NT2/D1 (cell line): Measurements from ENCODE around the gene EP400.

Experiments used
- DNase-seq: peaks from one replicate; pipeline ENCODE4 v3.0.0-alpha.2; 2011; ENCODE audit warnings: low read depth, low spot score
- H3K27me3 ChIP-seq: 2 replicates; pipeline ENCODE4 v1.6.0; 2011; ENCODE audit warnings: mild to moderate bottlenecking; ENCODE audit not compliant: insufficient read length, insufficient read depth
- H3K36me3 ChIP-seq: 2 replicates; pipeline ENCODE4 v1.6.1; 2011; ENCODE audit warnings: mild to moderate bottlenecking, low read length, mixed read lengths; ENCODE audit not compliant: insufficient read depth, insufficient read length
- H3K4me1 ChIP-seq: 2 replicates; pipeline ENCODE4 v1.5.1; 2011; ENCODE audit not compliant: insufficient read depth, insufficient read length
- H3K4me3 ChIP-seq: 2 replicates; pipeline ENCODE4 v1.5.1; 2011; ENCODE audit warnings: low read depth; ENCODE audit not compliant: insufficient read length
- H3K9ac ChIP-seq: 2 replicates; pipeline ENCODE4 v1.6.0; 2011; ENCODE audit warnings: low read depth; ENCODE audit not compliant: insufficient read length
- H3K9me3 ChIP-seq: 2 replicates; pipeline ENCODE4 v1.5.1; 2011; ENCODE audit warnings: mild to moderate bottlenecking, low read length; ENCODE audit not compliant: insufficient read depth
- SUZ12 ChIP-seq: IDR thresholded peaks from 2 replicates; pipeline ENCODE4 v1.6.1; 2011; ENCODE audit not compliant: insufficient read length, insufficient read depth; ENCODE audit errors: extremely low read depth
- YY1 ChIP-seq: IDR thresholded peaks from 2 replicates; pipeline ENCODE4 v1.6.1; 2011; ENCODE audit not compliant: insufficient read length, insufficient read depth
- ZNF274 ChIP-seq: IDR thresholded peaks from 2 replicates; pipeline ENCODE4 v1.6.1; 2011; ENCODE audit warnings: mild to moderate bottlenecking, low read depth, low read length

The EP400 gene

DNA sequence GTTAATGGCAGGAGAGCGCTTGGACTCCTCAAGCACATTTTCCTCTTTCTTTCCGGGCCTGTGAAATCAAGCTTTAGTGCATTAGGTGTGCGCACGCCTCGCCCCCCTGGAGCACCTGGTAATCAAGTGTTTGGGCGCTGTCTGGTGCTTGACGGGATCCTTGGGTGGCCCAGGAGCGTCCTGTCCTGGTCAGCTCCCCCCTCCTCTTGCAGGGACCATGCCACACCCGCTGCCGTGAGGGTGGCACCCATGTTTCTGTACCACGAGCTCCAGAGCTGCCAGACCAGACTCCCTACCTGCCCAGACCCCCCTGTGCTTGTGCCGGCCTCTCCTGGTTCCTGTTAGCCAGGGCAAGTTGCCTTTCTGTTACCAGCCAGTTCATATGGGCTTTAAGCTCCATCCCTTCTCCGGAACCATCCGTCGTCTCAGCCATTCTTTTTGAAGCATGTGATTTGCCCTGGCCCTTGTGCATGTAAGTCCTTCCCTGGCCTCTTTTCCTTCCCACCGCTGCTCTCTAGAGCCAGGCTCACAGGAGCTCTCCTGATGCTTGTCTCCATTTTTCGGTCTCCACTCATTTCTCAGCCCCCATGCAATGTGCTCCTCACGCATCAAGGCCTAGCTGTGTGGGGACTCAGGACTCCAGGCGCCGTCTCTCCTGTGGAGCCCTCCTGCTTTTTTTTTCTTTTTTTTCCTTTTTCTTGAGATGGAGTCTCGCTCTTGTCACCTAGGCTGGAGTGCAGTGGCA, 66.1 kb downstream of the EP400 start:
- Histone ChIP-seq H3K4me3 (no peak overlapping the region), H3K9me3 (no peaks in the 10 kb centered on the region), H3K9ac (no peak overlapping the region), H3K4me1 (peaks cover 7% of the 10 kb centered on the region), H3K36me3 (peaks cover 97% of the 10 kb centered on the region), H3K27me3 (no peaks in the 10 kb centered on the region)
- no peak for DNase-seq
- TF ChIP-seq SUZ12 (no peak), ZNF274 (no peak), YY1 (no peak)

DNA sequence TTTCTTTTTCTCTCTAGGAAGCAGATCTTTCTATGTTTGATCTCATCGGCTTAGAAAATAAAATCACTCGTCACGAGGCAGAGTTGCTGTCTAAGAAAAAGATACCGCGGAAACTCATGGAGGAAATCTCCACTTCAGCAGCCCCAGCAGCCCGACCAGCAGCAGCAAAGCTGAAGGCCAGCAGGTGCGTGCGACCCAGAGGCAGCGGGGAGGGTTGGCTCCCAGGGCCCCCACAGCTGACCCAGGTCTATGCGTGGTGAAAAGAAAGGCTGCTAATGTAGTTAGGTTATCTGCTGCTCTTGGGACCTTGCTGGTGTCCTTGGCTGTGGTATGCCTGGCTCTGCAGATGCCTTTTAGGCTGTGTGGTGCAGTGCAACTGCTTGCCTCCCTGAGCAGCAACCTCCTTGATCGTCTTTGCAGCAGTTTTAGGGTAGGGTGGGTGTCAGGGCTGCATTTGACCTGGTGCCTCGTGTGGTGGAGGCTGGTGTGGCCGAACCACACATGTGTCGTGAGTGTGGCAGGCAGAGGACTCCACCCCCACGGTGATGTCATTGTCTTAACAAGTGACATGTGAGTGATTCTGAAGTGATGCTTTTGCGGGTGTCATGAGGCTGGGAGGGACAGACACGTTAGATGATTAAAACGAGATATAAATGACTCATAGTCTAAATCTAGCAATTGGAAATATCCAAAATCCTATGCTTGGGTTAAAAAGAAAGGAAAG, 68.6 kb downstream of the EP400 start:
- Histone ChIP-seq H3K9me3 (no peaks in the 10 kb centered on the region), H3K4me3 (no peak overlapping the region), H3K27me3 (no peaks in the 10 kb centered on the region), H3K36me3 (peaks cover 88% of the 10 kb centered on the region), H3K9ac (no peak overlapping the region), H3K4me1 (peaks cover 7% of the 10 kb centered on the region)
- TF ChIP-seq ZNF274 (no peak), YY1 (no peak), SUZ12 (no peak)
- no peak for DNase-seq

DNA sequence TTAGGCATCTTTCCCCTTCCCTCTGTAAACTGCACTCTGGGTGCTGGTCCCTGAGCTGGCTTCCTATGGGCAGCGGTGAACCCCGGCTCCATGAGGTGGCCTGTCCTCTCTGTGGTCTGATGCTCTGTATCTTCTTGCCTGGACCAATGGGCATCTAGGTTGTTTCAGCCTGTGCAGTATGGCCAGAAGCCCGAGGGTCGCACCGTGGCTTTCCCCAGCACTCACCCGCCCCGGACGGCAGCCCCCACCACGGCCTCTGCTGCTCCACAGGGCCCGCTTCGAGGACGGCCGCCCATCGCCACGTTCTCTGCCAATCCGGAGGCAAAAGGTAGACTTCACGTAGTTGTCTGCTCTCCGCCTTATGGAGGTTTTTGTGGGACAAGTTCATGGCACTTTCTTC, 70.1 kb downstream of the EP400 start:
- Histone ChIP-seq H3K9me3 (no peaks in the 10 kb centered on the region), H3K4me3 (no peak overlapping the region), H3K4me1 (no peaks in the 10 kb centered on the region), H3K27me3 (no peaks in the 10 kb centered on the region), H3K36me3 (peaks cover 88% of the 10 kb centered on the region), H3K9ac (no peak overlapping the region)
- DNase-seq = no peak
- TF ChIP-seq ZNF274 (no peak), SUZ12 (no peak), YY1 (no peak)

DNA sequence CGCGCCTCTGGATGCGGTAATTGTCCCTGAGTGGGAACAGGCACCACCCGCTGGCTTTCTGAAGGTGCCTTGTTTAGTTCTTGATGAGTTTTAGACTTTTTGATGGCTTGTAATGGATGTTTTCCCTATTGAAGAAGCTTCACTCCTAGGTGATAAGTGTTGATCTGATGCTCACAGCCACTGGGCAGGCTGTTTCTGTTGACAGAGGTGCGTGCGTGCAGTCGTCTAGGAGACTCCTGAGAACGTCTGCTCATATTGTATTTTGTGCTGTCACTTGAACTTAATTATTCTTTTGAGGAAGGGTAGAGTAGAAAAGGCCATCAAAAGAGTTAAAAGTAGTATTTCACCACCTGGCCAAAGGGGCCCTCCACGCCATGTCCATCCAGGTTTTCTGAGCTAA, 70.5 kb downstream of the EP400 start:
- H3K4me1 ChIP-seq = no peaks in the 10 kb centered on the region
- H3K4me3 ChIP-seq = no peak overlapping the region
- no peak for DNase-seq
- no peak overlapping the region for H3K9ac ChIP-seq
- TF ChIP-seq ZNF274 (no peak), SUZ12 (no peak), YY1 (no peak)
- H3K36me3 ChIP-seq = peaks cover 88% of the 10 kb centered on the region
- H3K27me3 ChIP-seq = no peaks in the 10 kb centered on the region
- H3K9me3 ChIP-seq = no peaks in the 10 kb centered on the region

DNA sequence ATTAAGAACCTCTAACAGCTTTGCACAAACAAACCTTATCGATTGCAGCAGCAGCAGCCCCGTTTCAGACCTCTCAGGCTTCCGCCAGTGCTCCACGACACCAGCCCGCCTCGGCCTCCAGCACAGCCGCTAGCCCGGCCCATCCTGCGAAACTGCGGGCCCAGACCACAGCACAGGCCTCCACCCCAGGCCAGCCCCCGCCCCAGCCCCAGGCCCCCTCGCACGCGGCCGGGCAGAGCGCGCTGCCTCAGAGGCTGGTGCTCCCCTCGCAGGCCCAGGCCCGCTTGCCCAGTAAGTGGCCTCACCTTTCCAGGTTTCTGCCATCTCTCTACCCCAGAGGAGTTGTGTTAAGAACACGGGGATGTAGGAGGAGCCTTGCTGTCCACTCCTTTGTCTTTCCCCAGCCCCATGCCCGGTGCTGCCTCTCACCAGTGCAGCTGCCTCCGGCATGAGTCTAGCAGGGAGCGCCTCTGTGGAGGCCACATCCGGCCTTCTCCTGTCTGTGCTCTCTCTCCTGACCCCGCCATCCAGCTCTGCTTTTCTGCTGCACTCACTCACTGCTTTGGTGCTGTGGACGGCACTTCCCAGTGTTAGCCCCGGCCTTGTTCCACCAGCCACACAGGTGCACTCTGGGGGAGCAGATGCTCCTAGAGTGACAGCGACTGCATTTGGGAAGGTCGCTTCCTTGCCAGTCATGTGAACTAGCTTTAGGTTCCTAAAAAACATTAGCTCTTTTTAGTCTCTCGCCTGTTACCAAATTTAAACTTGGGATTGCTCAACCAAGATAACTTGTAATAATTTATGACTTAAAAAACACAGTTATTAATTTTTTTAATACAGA, 71.5 kb downstream of the EP400 start:
- no peak overlapping the region for H3K9ac ChIP-seq
- no peak for DNase-seq
- H3K36me3 ChIP-seq = peaks cover 89% of the 10 kb centered on the region
- no peaks in the 10 kb centered on the region for H3K9me3 ChIP-seq
- no peaks in the 10 kb centered on the region for H3K27me3 ChIP-seq
- TF ChIP-seq SUZ12 = no peak
- no peak for TF ChIP-seq YY1
- TF ChIP-seq ZNF274 = no peak
- no peak overlapping the region for H3K4me3 ChIP-seq
- H3K4me1 ChIP-seq = no peaks in the 10 kb centered on the region

DNA sequence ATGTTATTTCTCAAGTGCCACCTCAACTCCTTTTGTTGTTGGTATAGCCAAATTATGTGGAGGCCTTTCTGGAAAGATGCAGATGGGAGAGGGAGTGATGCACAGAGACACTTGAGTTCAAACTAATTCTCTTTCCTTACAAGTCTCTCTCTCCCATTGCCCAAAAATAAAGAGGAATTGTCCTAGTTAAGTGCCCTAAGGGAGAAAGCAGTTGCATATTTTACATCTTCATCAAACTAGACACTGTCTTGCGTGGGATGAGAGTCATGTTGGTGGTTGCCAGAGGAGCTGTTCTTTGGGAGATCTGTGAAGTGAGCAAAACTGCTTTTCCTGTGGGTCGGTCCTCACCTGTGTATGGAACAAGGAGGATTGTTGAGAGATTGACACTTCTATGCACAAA, 72.2 kb downstream of the EP400 start:
- H3K27me3 ChIP-seq = no peaks in the 10 kb centered on the region
- H3K4me3 ChIP-seq = no peak overlapping the region
- H3K9ac ChIP-seq = no peak overlapping the region
- H3K4me1 ChIP-seq = no peaks in the 10 kb centered on the region
- H3K36me3 ChIP-seq = peaks cover 90% of the 10 kb centered on the region
- no peaks in the 10 kb centered on the region for H3K9me3 ChIP-seq
- DNase-seq = no peak
- TF ChIP-seq YY1 (no peak), SUZ12 (no peak), ZNF274 (no peak)

DNA sequence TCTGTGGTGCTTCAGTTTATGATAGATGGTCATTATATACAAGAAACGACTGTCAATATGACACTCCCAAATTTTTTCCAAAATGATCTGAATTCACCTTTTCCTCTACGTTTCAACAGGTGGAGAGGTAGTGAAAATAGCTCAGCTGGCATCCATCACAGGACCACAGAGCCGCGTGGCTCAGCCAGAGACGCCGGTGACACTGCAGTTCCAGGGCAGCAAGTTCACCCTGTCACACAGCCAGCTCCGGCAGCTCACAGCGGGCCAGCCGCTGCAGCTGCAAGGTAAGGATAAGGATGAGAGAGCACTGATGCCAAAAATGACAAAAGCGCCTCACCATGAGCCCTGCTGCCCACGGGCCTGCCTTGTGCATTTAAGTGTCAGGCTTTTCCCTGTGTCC, 73.9 kb downstream of the EP400 start:
- no peak overlapping the region for H3K9ac ChIP-seq
- H3K27me3 ChIP-seq = no peaks in the 10 kb centered on the region
- H3K4me3 ChIP-seq = no peak overlapping the region
- H3K4me1 ChIP-seq = no peaks in the 10 kb centered on the region
- no peak for DNase-seq
- peaks cover 90% of the 10 kb centered on the region for H3K36me3 ChIP-seq
- H3K9me3 ChIP-seq = no peaks in the 10 kb centered on the region
- TF ChIP-seq SUZ12 (no peak), YY1 (no peak), ZNF274 (no peak)
